DMS79 treated with DMSO at 0.1 percent for 48 hours (cell line): ENCODE measurements around the gene PHKA2.
"Not testable (repeated sequence)": the region's sequence is repeated elsewhere in the genome, so short reads cannot be mapped to it uniquely, and the experiment has no call there.

ENCODE experiments used
- DNase-seq: peaks from one replicate; lab custom pipeline; 2025; lab: John Stamatoyannopoulos, UW

The PHKA2 gene

DNA sequence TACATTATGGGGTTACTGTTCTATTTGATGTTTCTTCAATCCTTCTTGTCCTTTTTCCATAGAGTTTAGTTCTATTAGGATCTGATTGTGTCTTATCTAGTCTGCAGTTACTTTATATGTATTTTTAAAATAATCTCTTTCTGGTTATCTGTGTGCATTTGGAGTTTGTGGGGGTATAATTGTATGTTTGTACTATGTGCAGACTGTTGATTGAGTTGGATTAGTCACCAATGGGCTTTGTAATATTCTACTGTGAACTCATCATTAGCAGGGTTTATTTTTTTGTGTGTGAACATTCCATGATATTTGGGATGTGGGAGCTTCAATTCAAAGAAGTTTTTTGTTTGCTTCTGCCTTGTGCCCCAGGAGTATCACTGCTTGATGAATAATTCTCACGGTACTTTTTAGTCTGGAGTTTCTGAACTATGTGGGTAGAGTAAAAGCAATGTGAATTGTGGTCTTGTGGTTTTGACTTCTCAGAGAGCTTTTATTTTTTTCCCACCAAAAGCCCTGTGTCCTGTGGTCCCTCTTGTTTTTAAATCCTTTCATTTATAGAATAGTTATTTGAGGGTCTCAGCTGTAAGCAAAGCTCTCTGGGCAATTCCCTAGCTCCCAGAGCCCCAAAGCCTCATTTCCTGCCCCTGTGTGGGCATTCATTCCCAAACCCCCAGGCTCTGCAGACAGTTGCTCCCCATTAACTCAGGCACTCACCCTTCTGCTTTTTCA, 127.8 kb downstream of the PHKA2 start:
- no peak for DNase-seq

DNA sequence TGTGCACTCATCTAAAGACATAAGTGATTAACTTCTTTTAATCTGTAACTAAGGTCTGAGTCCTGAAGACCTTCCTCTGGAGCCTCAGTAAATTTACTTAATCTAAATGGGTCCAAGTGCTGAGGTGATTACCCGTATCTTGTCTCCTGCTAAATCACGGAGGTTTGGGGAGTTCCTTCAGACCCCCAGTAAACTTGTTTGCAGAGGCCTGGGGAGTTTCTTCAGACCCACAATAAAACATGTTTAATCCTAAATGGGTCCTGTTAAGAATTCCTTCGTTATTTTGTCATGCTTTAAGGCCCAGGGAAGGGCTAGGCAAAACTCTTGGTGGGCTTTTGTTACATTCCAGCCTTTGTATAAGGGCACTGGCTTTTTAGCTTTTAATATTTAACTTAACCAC, 136.0 kb downstream of the PHKA2 start:
- DNase-seq, result not testable (repeated sequence)
